HepG2 (cell line): ENCODE results near the gene KRTAP3-3. TPM values are rescaled to one million over a fixed set of nuclear protein-coding genes. Genes with fewer than 3 reads are reported as not detected.

Source experiments
- ATAC-seq: fragments of 200-7000 bp; cut with Tn5 transposase; 3 replicates; pipeline ENCODE4 v1.9.1; 2020; ENCODE audit warnings: mild to moderate bottlenecking, moderate library complexity
- BruUV-seq: library from RNA; stranded (reverse); fragments of 400-500 nt; replicated peaks from 2 replicates; lab custom pipeline; 2021; lab: Mats Ljungman, UMichigan
- CTCF ChIA-PET: fragments of 300-600 bp; formaldehyde crosslinking; extraction: SDS; loops from one replicate; lab custom pipeline; 2021; ENCODE audit warnings: low total read pairs, inconsistent platforms, low intra/inter-chr PET ratio; lab: Yijun Ruan, JAX
- POLR2A ChIA-PET: fragments of 350-600 bp; sonication (Branson Sonifier 250); formaldehyde crosslinking; loops from one replicate; lab custom pipeline; 2020; ENCODE audit warnings: antibody characterized with exemption, inconsistent platforms; lab: Yijun Ruan, JAX
- DNase-seq: peaks from one replicate; pipeline ENCODE4 v3.0.0-alpha.2; 2015; ENCODE audit warnings: low spot score
- FAIRE-seq: peaks from 3 replicates; lab custom pipeline; 2011; peaks lifted over from hg19 to GRCh38; lab: Jason Lieb, UNC
- H2AFZ ChIP-seq: one replicate; pipeline ENCODE4 v1.6.1; 2011; ENCODE audit warnings: low read length, inconsistent platforms
- H3K27ac ChIP-seq: fragments of 300-600 bp; 3 replicates; pipeline ENCODE4 v1.8.0; 2011; ENCODE audit warnings: mixed run types, mild to moderate bottlenecking, mixed read lengths, low read length, inconsistent platforms; ENCODE audit not compliant: insufficient read depth; ENCODE audit errors: extremely low read length
- H3K27me3 ChIP-seq, 2 experiments: fragments of 200-600 bp in 1 of 2; 2 replicates in 1 of 2; 3 replicates in 1 of 2; pipeline versions ENCODE4 v1.6.0 to v1.8.0; 2011; ENCODE audit warnings: low read length in 2 of 2, mild to moderate bottlenecking in 2 of 2, moderate library complexity in 2 of 2, inconsistent platforms in 1 of 2; ENCODE audit not compliant: insufficient read depth in 2 of 2, control insufficient read depth in 1 of 2
- H3K36me3 ChIP-seq, 2 experiments: fragments of 200-600 bp in 1 of 2; replicated peaks in 1 of 2; 2 replicates in 1 of 2; 3 replicates in 1 of 2; pipeline versions ENCODE4 v1.5.1 to v1.8.0; 2011; ENCODE audit warnings: low read length in 2 of 2, inconsistent platforms in 1 of 2; ENCODE audit not compliant: insufficient read depth in 2 of 2, control insufficient read depth in 1 of 2
- H3K4me1 ChIP-seq: 2 replicates; pipeline ENCODE4 v1.5.1; 2012; ENCODE audit warnings: low read length, inconsistent platforms; ENCODE audit not compliant: insufficient read depth
- H3K4me2 ChIP-seq: 2 replicates; pipeline ENCODE4 v1.6.0; 2011; ENCODE audit warnings: low read depth, low read length, inconsistent platforms
- H3K4me3 ChIP-seq, 3 experiments: fragments of 200-600 bp in 1 of 3; sonication (generic), shearing (Covaris generic) in 1 of 3; replicated peaks in 1 of 3; 2 replicates each; pipeline ENCODE4 v1.5.1; 2011 to 2016; ENCODE audit warnings: low read length in 3 of 3, inconsistent platforms in 2 of 3, low read depth in 2 of 3, mild to moderate bottlenecking in 2 of 3, control low read depth in 1 of 3, mixed read lengths in 1 of 3; ENCODE audit not compliant: insufficient read depth in 1 of 3
- H3K79me2 ChIP-seq: one replicate; pipeline ENCODE4 v1.6.1; 2011; ENCODE audit warnings: low read length, inconsistent platforms; ENCODE audit not compliant: insufficient read depth
- H3K9ac ChIP-seq: 2 replicates; pipeline ENCODE4 v1.6.0; 2011; ENCODE audit warnings: mild to moderate bottlenecking, low read depth, low read length, inconsistent platforms; ENCODE audit not compliant: insufficient read depth
- H3K9me3 ChIP-seq: 2 replicates; pipeline ENCODE4 v1.5.1; 2012; ENCODE audit warnings: mild to moderate bottlenecking, low read length
- H4K20me1 ChIP-seq: 2 replicates; pipeline ENCODE4 v1.6.0; 2011; ENCODE audit warnings: inconsistent platforms, mild to moderate bottlenecking, low read length, moderate library complexity; ENCODE audit not compliant: insufficient read depth
- FOXK1 ChIP-seq: sonication (generic); formaldehyde crosslinking; IDR thresholded peaks from 2 replicates; pipeline ENCODE4 v1.4.0; 2020; ENCODE audit warnings: low read depth, missing genetic modification reagents, borderline replicate concordance
- KLF6 ChIP-seq: IDR thresholded peaks from 2 replicates; pipeline ENCODE4 v1.8.0; 2016; ENCODE audit warnings: missing biosample characterization, missing genetic modification reagents
- MAFF ChIP-seq: IDR thresholded peaks from 2 replicates; pipeline ENCODE4 v1.6.1; 2011; ENCODE audit warnings: low read depth, low read length, improper control_type of control experiment
- MAFK ChIP-seq, 2 experiments: IDR thresholded peaks in 1 of 2; conservative IDR thresholded peaks in 1 of 2; 2 replicates each; pipeline ENCODE4 v1.6.1; 2011; ENCODE audit warnings: improper control_type of control experiment in 2 of 2, low read length in 2 of 2
- SIN3B ChIP-seq: fragments of 150-350 bp; IDR thresholded peaks from 2 replicates; pipeline ENCODE4 v1.6.1; 2014; ENCODE audit warnings: low read length
- SP2 ChIP-seq: sonication (generic); formaldehyde crosslinking; IDR thresholded peaks from 2 replicates; pipeline ENCODE4 v1.5.1; 2020; ENCODE audit warnings: mild to moderate bottlenecking, missing genetic modification reagents
- ZNF513 ChIP-seq: sonication (generic); formaldehyde crosslinking; conservative IDR thresholded peaks from 2 replicates; pipeline ENCODE4 v1.5.0; 2020; ENCODE audit warnings: missing genetic modification reagents
- ZXDC ChIP-seq: sonication (generic); formaldehyde crosslinking; IDR thresholded peaks from 2 replicates; pipeline ENCODE4 v1.5.0; 2020; ENCODE audit warnings: mild to moderate bottlenecking, missing genetic modification reagents
- WGBS: methylation state at CpG from one replicate; pipeline ENCODE4 v1.1.6; 2017; ENCODE audit warnings: low lambda C conversion rate; 5-methylcytosine and 5-hydroxymethylcytosine counted together
- in situ Hi-C: cut with HindIII; loops from 2 replicates; pipeline ENCODE4 v1.10.0; 2017; ENCODE audit warnings: low pct_unique_long_range_greater_than_20kb; ENCODE audit not compliant: extremely low pct_ligation_motif_present
- intact Hi-C: fragments of 100-400 bp; cut with micrococcal nuclease; formaldehyde crosslinking; loops from one replicate; pipeline ENCODE4 v1.10.0; 2022; ENCODE audit not compliant: unreplicated experiment
- polyA plus RNA-seq, 8 experiments: library from polyadenylated mRNA; depleted of rRNA in 3 of 8; stranded (reverse) in 7 of 8; unstranded in 1 of 8; fragments of >200 nt; fragmentation: Illumina TruSeq in 4 of 8; extraction: Trizol in 4 of 8; gene quantifications; 2 replicates each; pipeline versions ENCODE4 v1.2.1 to v1.2.3, GENCODE V29; 2011 to 2016; ENCODE audit warnings: low read depth in 4 of 8, missing spikeins in 1 of 8, mixed read lengths in 1 of 8; ENCODE audit not compliant: insufficient read depth in 1 of 8
- total RNA-seq, 5 experiments: library from RNA; depleted of rRNA; stranded (reverse); fragments of >200 nt; fragmentation: Illumina TruSeq; extraction: Trizol; gene quantifications; 2 replicates each; pipeline ENCODE4 v1.2.3, GENCODE V29; 2016; ENCODE audit warnings: low read depth in 1 of 5

KRTAP3-3 gene
- total and polyA plus RNA-seq, 2 of the 13 experiments (the other 11 are each of a cell fraction or from before 2014, with no cell fraction given), result not detected

- ATAC-seq (no peak), DNase-seq (no peak), FAIRE-seq (no peak)
- no peaks in the 10 kb centered on the region for H3K4me1 ChIP-seq
- H4K20me1 ChIP-seq, result no peaks in the 10 kb centered on the region
- H3K9ac ChIP-seq, result no peak overlapping the region
- H3K79me2 ChIP-seq, result no peaks in the 10 kb centered on the region
- H3K4me2 ChIP-seq, result no peak overlapping the region
- in situ Hi-C loops, result no loop called here
- H3K9me3 ChIP-seq, result no peaks in the 10 kb centered on the region
- no peaks in the 10 kb centered on the region for H3K27me3 ChIP-seq
- no TSS peak for BruUV-seq
- no peak overlapping the region for H3K4me3 ChIP-seq
- CTCF ChIA-PET, result no interaction called here
- H3K27ac ChIP-seq, result no peak overlapping the region
- TF ChIP-seq MAFF, result peak; percentile 72
- TF ChIP-seq FOXK1, result no peak
- TF ChIP-seq MAFK (conservative IDR thresholded peaks at IDR 0.05 in 1 of 2, IDR thresholded peaks at IDR 0.05 in 1 of 2; ENCODE audit: low read length in 2 of 2), result peak; percentile 14 to 66; a peak in 2 of 4 replicates
- TF ChIP-seq, all 625 proteins: peak for 2
- intact Hi-C loops, result no loop called here
- POLR2A ChIA-PET, result no interaction called here
- Histone ChIP-seq H2AFZ (no peak overlapping the region), H3K36me3 (no peaks in the 10 kb centered on the region)
Measured at GRCh38 chr17:40975516-40975915, 18.4 kb downstream of the KRTAP3-3 start.

- 72% methylated on average over 3 of the region's 3 CpGs for WGBS
- no peaks in the 10 kb centered on the region for H3K4me1 ChIP-seq
- H3K9me3 ChIP-seq, result no peaks in the 10 kb centered on the region
- FAIRE-seq, result no peak
- no peak overlapping the region for H2AFZ ChIP-seq
- H3K4me2 ChIP-seq, result no peak overlapping the region
- H3K4me3 ChIP-seq, result no peak overlapping the region
- H3K27me3 ChIP-seq, result no peaks in the 10 kb centered on the region
- no peak for TF ChIP-seq SIN3B
- TF ChIP-seq KLF6 (CRISPR knock-in tag), result no peak
- TF ChIP-seq SP2 (CRISPR knock-in tag), result no peak
- TF ChIP-seq ZXDC (CRISPR knock-in tag), result no peak
- no peak for TF ChIP-seq ZNF513 (CRISPR knock-in tag)
- ChIA-PET CTCF (no interaction called here), POLR2A (no interaction called here)
- in situ Hi-C loops (no loop called here), intact Hi-C loops (no loop called here)
- H3K9ac ChIP-seq, result no peak overlapping the region
- H3K79me2 ChIP-seq, result no peaks in the 10 kb centered on the region
- H3K36me3 ChIP-seq, result no peaks in the 10 kb centered on the region
- BruUV-seq, result no TSS peak
- no peaks in the 10 kb centered on the region for H4K20me1 ChIP-seq
- no peak overlapping the region for H3K27ac ChIP-seq
- ATAC-seq, result no peak
- DNase-seq, result no peak
Measured at GRCh38 chr17:40974366-40974765, 19.6 kb downstream of the KRTAP3-3 start.
